GM19328 (cell line): ENCODE results near the gene SERPINE2.

ENCODE experiments used
- ATAC-seq: cut with Tn5 transposase; IDR thresholded peaks from one replicate; pipeline ENCODE4 v1.9.1; 2021; ENCODE audit warnings: mild to moderate bottlenecking, moderate library complexity; ENCODE audit not compliant: unreplicated experiment

The SERPINE2 gene

GRCh38 chr2:223978451-223978850 is 60.6 kb downstream of the SERPINE2 start:
- ATAC-seq = no peak

DNA sequence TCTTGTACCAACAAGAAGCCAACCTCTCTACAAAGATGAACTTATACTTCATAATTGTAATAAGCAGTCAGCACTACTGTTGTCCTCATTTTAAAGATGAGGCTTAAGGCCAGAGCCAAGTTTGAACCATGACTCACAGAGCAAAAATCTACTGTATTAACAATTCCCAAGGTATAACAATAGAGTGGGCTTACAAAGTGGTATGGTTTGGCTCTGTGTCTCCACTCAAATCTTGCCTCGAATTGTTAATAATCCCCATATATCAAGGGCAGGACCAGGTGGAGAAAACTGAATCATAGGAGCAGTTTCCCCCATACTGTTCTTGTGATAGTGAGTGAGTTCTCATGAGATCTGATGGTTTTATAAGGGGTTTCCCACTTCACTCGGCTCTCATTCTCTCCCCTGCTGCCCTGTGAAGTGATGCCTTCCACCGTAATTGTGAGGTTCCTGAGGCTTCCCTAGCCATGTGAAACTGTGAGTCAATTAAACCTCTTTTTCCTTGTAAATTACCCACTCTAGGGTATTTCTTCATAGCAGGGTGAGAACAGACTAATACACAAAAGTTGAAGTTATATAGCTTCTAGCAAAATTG is 62.4 kb downstream of the SERPINE2 start:
- ATAC-seq = no peak

- no peak for ATAC-seq
Observed at GRCh38 chr2:223973606-223974005, 65.5 kb downstream of the SERPINE2 start.

- ATAC-seq = no peak
Observed at GRCh38 chr2:223972656-223973102, 66.4 kb downstream of the SERPINE2 start.

- no peak for ATAC-seq
Observed at GRCh38 chr2:223971731-223972130, 67.4 kb downstream of the SERPINE2 start.

DNA sequence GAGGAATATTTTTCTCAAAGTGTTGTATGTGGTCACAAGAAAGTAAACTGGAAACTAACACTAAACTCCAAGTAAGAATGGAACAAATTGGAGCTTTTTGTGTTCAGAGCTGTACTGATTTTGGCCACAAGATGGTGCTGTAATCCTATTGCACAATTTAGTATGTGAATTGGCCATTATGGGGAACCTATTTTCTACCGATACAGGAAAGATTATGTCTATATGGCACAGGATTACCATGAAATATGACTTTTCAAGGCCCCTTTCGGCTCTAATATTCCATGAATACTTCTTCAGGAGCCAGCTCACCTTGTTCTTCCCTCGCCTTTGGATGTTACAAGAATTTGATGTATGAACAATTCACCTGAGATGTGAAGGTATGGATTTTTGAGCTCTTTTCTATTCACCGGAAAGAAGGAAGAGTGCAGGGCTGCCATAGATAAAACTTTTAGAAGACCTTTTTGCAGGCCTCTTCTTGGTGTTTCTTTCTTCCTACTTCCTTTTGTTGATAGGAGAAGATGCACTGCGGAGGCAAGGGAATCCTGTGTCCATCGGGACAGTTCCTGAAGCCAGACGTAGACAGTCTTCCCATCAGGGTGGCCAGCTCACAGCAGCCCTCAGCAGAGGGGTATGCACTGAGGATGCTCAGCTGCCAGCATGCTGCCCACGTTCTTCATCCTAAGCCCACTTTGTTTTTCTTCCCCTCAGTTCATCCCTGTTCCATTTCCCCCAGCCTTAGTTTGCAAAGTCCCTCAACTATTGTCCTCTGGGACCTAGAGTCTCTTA is 68.5 kb downstream of the SERPINE2 start:
- ATAC-seq = no peak

- no peak for ATAC-seq
Observed at GRCh38 chr2:223969856-223970255, 69.2 kb downstream of the SERPINE2 start.

- no peak for ATAC-seq
Observed at GRCh38 chr2:223969315-223969714, 69.8 kb downstream of the SERPINE2 start.

DNA sequence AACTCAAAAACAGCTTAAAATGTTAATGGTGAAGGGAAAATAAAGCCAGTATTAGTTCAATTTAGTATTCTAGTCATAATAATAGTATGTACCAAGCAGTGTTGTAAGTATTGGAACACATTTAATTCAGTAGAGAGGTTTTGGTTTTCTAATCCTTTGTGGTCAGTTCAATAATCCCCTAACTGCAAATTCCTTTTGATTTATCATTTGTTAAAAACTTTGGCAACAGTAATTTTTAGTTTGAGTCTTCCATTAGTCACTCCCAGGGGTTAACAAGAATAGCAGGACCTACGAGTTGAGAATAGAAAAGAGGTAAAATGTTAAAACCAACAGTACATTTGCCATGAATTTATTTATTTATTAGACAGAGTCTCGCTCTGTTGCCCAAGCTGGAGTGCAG is 71.1 kb downstream of the SERPINE2 start:
- no peak for ATAC-seq

GRCh38 chr2:223959688-223960087 is 79.4 kb downstream of the SERPINE2 start:
- ATAC-seq = no peak

GRCh38 chr2:223957092-223957851 is 81.8 kb downstream of the SERPINE2 start, which contains the start of gene MRPL44:
Gene MRPL44, plus strand, starts transcription at chr2:223957463. Its CDS starts 10 bp downstream, at chr2:223957473.
- peak; percentile 88 for ATAC-seq

GRCh38 chr2:223956300-223956699 is 82.8 kb downstream of the SERPINE2 start:
- ATAC-seq = no peak

GRCh38 chr2:223954401-223954800 is 84.7 kb downstream of the SERPINE2 start:
- ATAC-seq = no peak

GRCh38 chr2:223952280-223952968 is 86.7 kb downstream of the SERPINE2 start:
- peak; percentile 56 for ATAC-seq

DNA sequence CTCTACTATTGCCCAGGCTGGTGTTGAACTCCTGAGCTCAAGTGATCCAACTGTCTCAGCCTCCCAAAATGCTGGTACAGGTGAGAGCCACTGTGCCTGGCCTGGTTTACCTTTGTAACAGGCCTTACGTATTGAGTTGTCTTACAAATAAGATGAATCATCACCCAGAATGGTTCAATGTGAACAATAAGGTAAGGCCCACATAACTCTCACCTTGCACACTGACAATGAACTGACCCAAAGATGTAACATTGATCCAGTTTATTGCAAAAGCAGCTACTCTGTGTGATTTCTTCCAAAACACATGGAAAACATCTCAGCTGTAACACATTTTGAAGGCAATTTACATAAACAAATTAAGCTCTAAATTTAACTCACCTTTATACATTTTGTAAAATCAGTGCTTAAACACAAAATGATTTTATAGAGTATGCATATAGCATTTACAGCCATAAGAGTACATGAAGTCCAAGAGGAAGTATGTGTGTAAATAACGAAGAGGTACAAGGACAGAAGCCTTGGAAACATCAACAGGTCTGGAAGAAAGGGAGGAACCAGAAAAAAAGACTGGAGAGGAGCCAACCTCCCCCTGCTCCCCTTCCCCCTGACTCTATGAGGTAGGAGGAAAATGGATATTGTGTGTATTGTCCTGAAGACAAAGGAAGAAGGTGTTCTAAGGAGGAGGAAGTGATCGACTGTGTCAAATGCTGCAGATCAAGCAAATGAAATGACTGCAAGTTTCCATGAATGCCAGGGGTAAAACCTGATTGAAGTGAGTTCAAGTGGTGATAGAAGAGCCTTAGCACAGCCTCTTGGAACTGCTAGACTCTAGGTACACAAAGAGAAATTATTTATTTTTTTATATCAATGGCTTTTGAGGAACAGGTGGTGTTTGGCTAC is 88.4 kb downstream of the SERPINE2 start:
- ATAC-seq = no peak

DNA sequence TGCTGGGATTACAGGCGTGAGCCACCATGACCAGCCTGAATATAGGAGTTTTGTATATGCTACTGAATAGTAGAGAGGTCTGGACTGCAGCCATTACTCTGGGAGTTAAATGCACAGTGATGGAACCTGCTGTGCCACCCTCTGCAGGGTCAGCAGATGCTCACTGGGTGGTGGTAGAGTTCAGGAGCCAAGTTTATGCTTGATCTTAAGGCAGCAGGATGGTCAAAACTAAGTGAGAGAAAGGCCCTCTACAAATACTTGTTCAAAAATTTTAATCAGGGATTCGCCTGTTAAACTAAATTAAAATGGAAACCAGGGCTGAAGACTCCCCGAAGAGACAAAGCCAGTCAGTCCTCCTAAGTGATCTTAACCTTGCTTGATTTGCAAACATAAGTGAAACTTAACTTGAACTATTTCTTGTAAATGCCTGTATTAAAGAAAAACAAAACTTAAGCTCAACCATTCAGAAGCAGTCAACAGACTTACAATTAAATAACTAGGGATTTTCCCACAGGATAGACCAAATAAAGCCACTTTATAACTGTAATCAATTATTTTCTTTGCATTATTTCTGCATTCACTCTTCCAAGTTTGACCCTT is 89.7 kb downstream of the SERPINE2 start:
- no peak for ATAC-seq

DNA sequence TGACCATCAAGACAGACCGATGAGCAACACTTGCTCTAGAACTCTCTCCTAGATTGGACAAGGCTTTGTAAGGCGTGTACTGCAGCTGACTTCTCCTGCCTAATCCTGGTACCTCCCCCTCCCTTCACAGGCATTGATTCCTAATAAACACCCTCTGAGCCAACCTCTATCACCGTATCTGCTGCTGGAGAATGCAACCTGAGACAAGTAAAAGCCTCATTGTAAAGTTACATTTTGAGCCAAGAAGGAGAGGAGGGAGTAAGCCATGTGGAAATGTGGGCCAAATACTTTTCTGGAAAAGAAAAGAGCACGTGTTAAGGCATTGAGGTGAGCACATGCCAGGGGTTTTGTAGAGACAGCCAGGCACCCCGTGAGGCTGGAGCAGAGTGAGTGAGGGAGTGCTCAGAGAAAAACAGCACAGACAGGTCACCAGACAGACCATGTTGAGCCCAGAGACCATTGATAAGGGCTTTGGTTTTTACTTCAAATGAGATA is 91.3 kb downstream of the SERPINE2 start:
- no peak for ATAC-seq

- no peak for ATAC-seq
Observed at GRCh38 chr2:223945755-223946154, 93.3 kb downstream of the SERPINE2 start.
